Right cardiac atrium (tissue), 5 donors: Measurements from ENCODE around the gene CHST11. TPM values are rescaled to one million over a fixed set of nuclear protein-coding genes. Genes with fewer than 3 reads are reported as not detected.

ENCODE experiments used
- ATAC-seq, 2 donors: fragments of 200-7000 bp; cut with Tn5 transposase; one replicate each; pipeline versions ENCODE4 v1.8.0 to v1.9.1; 2020; ENCODE audit warnings: moderate library complexity in 2 of 2, mild to moderate bottlenecking in 1 of 2
- DNase-seq, 3 donors: peaks; one replicate each; pipeline ENCODE4 v3.0.0-alpha.2; 2020
- H3K27ac ChIP-seq: one replicate; pipeline ENCODE4 v1.5.1; 2013; ENCODE audit warnings: mild to moderate bottlenecking, low read length, control low read depth, moderate library complexity
- H3K27me3 ChIP-seq: one replicate; pipeline ENCODE4 v1.6.1; 2013; ENCODE audit not compliant: control insufficient read depth, insufficient read depth
- H3K4me1 ChIP-seq: one replicate; pipeline ENCODE4 v1.6.1; 2013; ENCODE audit warnings: low read length; ENCODE audit not compliant: control insufficient read depth, insufficient read depth
- H3K4me3 ChIP-seq: one replicate; pipeline ENCODE4 v1.5.1; 2013; ENCODE audit warnings: low read length, control low read depth
- H3K9me3 ChIP-seq: one replicate; pipeline ENCODE4 v1.6.1; 2013; ENCODE audit warnings: low read length; ENCODE audit not compliant: control insufficient read depth
- WGBS: extraction: QIAGEN DNeasy Blood & Tissue Kit; methylation state at CpG from one replicate; pipeline ENCODE4 v1.1.7; 2013; 5-methylcytosine and 5-hydroxymethylcytosine counted together
- intact Hi-C, 4 donors: fragments of 100-400 bp; cut with DNase I; formaldehyde crosslinking; loops; one replicate each; pipeline versions ENCODE4 v1.11.0 to v1.14.0; 2022 to 2023
- polyA plus RNA-seq: library from polyadenylated mRNA; stranded (reverse); fragments of 200-250 nt; gene quantifications from one replicate; pipeline ENCODE4 v1.2.3, GENCODE V29; 2013
- total RNA-seq, 4 donors: library from RNA; stranded (reverse); fragmentation: NEBNext Ultra II Directional; extraction: Animal tissue kit (Norgen Biotek cat#: 25700); gene quantifications; one replicate each; pipeline ENCODE4 v1.2.1, GENCODE V29; 2021
- donor health status: healthy with polysubstance abuse.
- donor health status: DM: no; HTN: yes; CAD: no.
- donor health status: DM: no; HTN: no; CAD: no.
- donor health status: DM: no; HTN: yes; CAD: no; lungs with severe emphysema.
- donor health status: DM: yes; HTN: yes; CAD: no.

Gene CHST11
- total and polyA plus RNA-seq, 5 donors = 3.1 to 11.8 (median 9.9) TPM

- H3K9me3 ChIP-seq = no peaks in the 10 kb centered on the region
- H3K4me1 ChIP-seq = no peaks in the 10 kb centered on the region
- no peaks in the 10 kb centered on the region for H3K27me3 ChIP-seq
- no peak overlapping the region for H3K4me3 ChIP-seq
- H3K27ac ChIP-seq = no peak overlapping the region
- no peak for ATAC-seq
- no peak for DNase-seq
- WGBS = 97% methylated on average over 1 of the region's 1 CpG
- intact Hi-C loops = loop anchor here in 1 of 4 donors (10.0 kb wide), 1 partner anchor 423 kb away; no protein-coding TSS in a partner anchor
Measured at GRCh38 chr12:104452087-104452486, 4.7 kb upstream of the CHST11 start.

- H3K9me3 ChIP-seq = no peaks in the 10 kb centered on the region
- intact Hi-C loops = loop anchor here in 1 of 4 donors (10.0 kb wide), 1 partner anchor 422 kb away; no protein-coding TSS in a partner anchor
Measured at GRCh38 chr12:104453133-104453532, 3.6 kb upstream of the CHST11 start.

DNA sequence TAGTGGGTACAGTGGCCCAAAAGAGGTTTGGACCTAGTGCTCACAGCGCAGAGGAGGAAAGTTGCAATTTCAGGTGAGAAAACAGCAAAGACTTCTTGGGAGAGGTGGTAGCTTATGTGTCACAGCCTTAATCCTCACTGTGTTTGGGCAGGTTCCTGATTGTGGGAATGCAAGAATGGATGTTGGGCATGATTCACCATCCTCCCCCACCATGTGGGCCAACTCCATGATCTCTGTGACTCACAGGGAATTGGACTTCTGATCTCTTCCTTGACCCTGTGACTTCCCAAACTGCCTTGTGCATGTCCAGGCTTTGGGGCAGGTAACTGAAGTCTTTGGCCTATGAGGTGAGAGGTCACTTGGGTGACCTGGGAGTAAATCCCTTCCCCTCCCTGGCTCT lies 1.8 kb upstream of the CHST11 start:
- H3K4me1 ChIP-seq = no peaks in the 10 kb centered on the region
- ATAC-seq (no peak), DNase-seq (no peak)
- intact Hi-C loops = loop anchor here in 2 of 4 donors (5.0 to 10.0 kb wide), 3 partner anchors 73 to 420 kb away; no protein-coding TSS in a partner anchor
- 98% methylated on average over 1 of the region's 1 CpG for WGBS
- H3K9me3 ChIP-seq = no peaks in the 10 kb centered on the region
- H3K4me3 ChIP-seq = no peak overlapping the region
- no peak overlapping the region for H3K27ac ChIP-seq
- H3K27me3 ChIP-seq = no peaks in the 10 kb centered on the region

More at GRCh38 chr12:104453133-104453532, 3.6 kb upstream of the CHST11 start:
- Histone ChIP-seq H3K4me3 (no peak overlapping the region), H3K27me3 (no peaks in the 10 kb centered on the region), H3K27ac (no peak overlapping the region), H3K4me1 (no peaks in the 10 kb centered on the region)
- 81% methylated on average over 2 of the region's 2 CpGs for WGBS
- DNase-seq = no peak
- no peak for ATAC-seq

DNA sequence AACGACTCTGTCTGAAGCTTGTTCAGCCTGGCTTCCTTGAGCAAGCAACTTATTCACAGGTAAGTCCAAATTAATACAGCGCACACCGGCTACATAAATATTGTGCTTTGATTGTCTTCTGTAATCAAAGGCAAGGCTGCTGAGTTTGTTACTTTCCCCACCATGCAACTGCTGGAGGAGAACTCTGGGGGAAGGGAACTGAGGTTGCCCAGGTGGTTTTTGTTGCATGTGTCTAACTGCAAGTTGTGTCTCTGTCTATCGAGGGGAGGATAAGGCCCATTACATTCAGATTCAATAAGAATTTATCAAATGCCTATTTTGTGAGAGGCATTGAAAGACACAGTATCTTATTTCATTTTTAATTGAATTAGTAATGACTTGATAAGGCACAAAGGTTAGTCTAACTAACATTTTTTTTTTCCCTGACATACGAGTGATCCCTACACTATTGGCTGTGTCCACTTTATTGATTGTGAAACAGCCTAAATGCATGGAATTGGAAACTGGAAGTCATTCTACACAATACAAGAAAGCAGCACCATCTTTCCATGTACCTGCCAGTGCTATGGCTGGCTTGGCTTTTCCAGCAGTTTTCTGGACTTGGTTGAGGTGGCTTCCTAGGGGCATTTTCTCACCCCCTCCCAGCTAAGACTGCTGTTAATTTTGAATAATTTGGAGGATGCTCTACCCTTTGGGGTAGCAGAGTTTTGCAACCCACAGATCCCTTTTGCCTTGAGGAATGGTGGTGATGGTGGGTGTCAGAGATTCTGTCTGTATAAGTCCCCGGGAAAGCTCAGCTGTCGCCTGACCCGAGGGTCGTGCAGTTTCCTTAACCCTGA lies 951 bp upstream of the CHST11 start:
- 42% methylated on average over 9 of the region's 9 CpGs for WGBS
- H3K4me3 ChIP-seq = peak overlapping the region; percentile 70
- H3K27ac ChIP-seq = peak overlapping the region; percentile 45
- peaks cover 3% of the 10 kb centered on the region for H3K4me1 ChIP-seq
- DNase-seq (no peak), ATAC-seq (no peak)
- no peaks in the 10 kb centered on the region for H3K27me3 ChIP-seq
- intact Hi-C loops = loop anchor here in 2 of 4 donors (5.0 to 10.0 kb wide), 3 partner anchors 73 to 419 kb away; no protein-coding TSS in a partner anchor
- H3K9me3 ChIP-seq = no peaks in the 10 kb centered on the region

- H3K4me1 ChIP-seq = peaks cover 3% of the 10 kb centered on the region
- no peaks in the 10 kb centered on the region for H3K9me3 ChIP-seq
- H3K27ac ChIP-seq = peak overlapping the region; percentile 46
- WGBS = under 1% methylated on average over 71 of the region's 71 CpGs
- peak; percentile 60 to 70 for ATAC-seq
- H3K4me3 ChIP-seq = peak overlapping the region; percentile 70
- peak; percentile 59 to 89 (median 77) for DNase-seq
- H3K27me3 ChIP-seq = no peaks in the 10 kb centered on the region
- intact Hi-C loops = loop anchor here in 2 of 4 donors (5.0 to 10.0 kb wide), 3 partner anchors 75 to 418 kb away; no protein-coding TSS in a partner anchor
Measured at GRCh38 chr12:104456950-104457745, 400 bp downstream of the CHST11 start.

DNA sequence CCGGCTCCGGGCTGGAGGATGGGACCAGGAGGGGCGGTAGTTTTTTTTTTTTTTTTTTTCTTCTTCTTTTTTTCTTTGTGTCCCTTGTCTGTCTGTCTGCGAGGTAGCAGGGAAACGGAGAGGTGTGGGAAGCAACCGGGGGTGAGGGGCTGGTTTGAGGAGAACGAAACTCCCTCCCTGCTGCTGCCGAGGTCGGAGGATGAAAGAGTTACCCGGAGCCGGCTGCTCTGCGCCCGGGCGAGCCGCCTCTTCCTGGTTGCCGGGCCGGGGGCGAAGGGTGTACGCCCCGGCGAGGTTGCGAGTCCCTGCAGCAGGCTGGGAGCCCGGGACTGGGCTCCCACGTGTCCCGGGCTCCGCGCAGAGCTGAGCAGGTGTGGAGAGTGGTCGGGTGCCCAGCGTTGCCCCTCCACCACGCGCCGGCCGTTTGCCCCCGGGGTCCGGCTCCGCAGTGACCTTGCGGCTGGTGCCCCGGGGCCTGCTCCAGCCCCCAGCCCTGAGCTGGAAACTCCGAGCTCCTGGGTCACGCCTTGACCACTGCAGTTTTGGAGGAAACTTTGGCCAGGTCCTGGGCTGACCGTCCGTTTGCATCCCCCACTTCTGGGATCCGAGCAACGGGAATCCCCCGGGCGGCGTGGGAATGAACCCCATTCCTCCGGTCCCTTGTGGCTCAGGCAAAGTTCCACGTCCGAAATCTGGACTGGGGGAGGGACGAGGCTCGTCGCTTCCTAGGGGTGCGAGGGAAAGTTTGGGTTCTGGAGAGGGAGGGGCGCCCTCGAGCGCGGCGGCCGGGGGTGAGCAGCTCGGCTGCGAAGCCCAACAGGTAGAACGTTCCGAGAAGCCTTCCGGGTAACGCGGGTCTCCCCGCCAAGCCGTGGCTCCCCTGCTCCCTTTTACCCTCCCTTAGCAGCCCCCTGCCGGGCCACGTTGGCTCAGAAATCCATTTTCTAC lies 1.3 kb downstream of the CHST11 start:
- intact Hi-C loops = loop anchor here in 3 of 4 donors (2.0 to 10.0 kb wide), 4 partner anchors 76 to 417 kb away; no protein-coding TSS in a partner anchor
- H3K4me1 ChIP-seq = peaks cover 6% of the 10 kb centered on the region
- H3K9me3 ChIP-seq = no peaks in the 10 kb centered on the region
- no peaks in the 10 kb centered on the region for H3K27me3 ChIP-seq
- H3K27ac ChIP-seq = peak overlapping the region; percentile 46
- WGBS = under 1% methylated on average over 71 of the region's 71 CpGs
- peak; percentile 32 to 49 for ATAC-seq
- peak overlapping the region; percentile 70 for H3K4me3 ChIP-seq
- DNase-seq = peak; percentile 23 to 67 (median 67)

DNA sequence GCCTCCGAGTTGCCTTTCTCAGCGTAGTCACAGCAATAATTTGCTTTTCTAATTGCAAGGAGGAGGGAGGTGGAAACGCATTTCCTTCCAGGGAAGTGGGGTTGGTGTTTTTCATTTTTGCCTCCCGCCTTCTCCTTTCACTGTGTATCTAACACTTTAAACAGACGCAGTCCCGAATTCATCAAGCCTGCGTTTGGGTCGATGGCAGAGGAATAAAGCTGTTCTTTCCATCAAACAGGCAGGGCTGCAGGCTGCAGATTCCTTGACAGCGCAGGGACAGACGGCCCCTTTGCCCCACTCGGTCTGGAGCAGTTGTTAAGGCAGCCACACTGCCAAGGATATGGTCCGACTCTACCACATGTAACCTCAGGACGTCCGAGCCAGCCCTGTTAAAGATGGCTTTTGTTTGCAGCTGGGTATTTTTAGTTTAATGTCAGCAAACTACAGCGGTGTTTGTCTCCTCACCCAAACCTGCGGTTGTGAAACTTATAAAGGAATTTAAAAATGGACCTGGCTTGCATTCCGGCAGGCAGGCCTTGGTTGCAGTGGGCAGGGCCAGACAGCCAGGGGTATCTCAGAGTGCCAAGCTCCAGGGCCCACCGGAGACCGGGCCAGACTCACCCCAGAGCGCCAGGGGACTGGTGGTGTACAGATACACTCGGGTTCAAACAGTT lies 2.1 kb downstream of the CHST11 start:
- H3K27me3 ChIP-seq = no peaks in the 10 kb centered on the region
- peak overlapping the region; percentile 4 for H3K27ac ChIP-seq
- peak in 2 of 3 donors; percentile 22 to 67 for DNase-seq
- intact Hi-C loops = loop anchor here in 3 of 4 donors (2.0 to 10.0 kb wide), 4 partner anchors 77 to 416 kb away; no protein-coding TSS in a partner anchor
- peak overlapping the region; percentile 70 for H3K4me3 ChIP-seq
- no peaks in the 10 kb centered on the region for H3K9me3 ChIP-seq
- ATAC-seq = no peak
- H3K4me1 ChIP-seq = peaks cover 9% of the 10 kb centered on the region
- WGBS = 14% methylated on average over 21 of the region's 21 CpGs

- Histone ChIP-seq H3K4me1 (peaks cover 9% of the 10 kb centered on the region), H3K4me3 (peak overlapping the region; percentile 70), H3K9me3 (no peaks in the 10 kb centered on the region), H3K27ac (peak overlapping the region; percentile 4), H3K27me3 (no peaks in the 10 kb centered on the region)
- no peak for DNase-seq
- ATAC-seq = no peak
- 51% methylated on average over 7 of the region's 7 CpGs for WGBS
- intact Hi-C loops = loop anchor here in 3 of 4 donors (2.0 to 10.0 kb wide), 4 partner anchors 77 to 415 kb away; no protein-coding TSS in a partner anchor
Measured at GRCh38 chr12:104459368-104459909, 2.7 kb downstream of the CHST11 start.

GRCh38 chr12:104460041-104460719 lies 3.4 kb downstream of the CHST11 start:
- Histone ChIP-seq H3K27ac (no peak overlapping the region), H3K4me1 (peaks cover 9% of the 10 kb centered on the region), H3K9me3 (no peaks in the 10 kb centered on the region), H3K27me3 (no peaks in the 10 kb centered on the region), H3K4me3 (no peak overlapping the region)
- intact Hi-C loops = no loop called here
- ATAC-seq (no peak), DNase-seq (no peak)
- 78% methylated on average over 10 of the region's 10 CpGs for WGBS
